ENCODE results near the gene TRPV2.
A peak's percentile ranks its signal among the peaks of the same experiment; 100 is the strongest.

Gene TRPV2

GRCh38 chr17:16407911-16408588 lies 7.3 kb upstream of the TRPV2 start:
- peak; percentile 73 to 94 for DNase-seq

GRCh38 chr17:16417399-16417798 lies 2.0 kb downstream of the TRPV2 start:
- DNase-seq = no peak

- DNase-seq = no peak
These were observed 2.7 kb downstream of the TRPV2 start for GRCh38 chr17:16417896-16418684.

GRCh38 chr17:16418685-16419068 lies 3.3 kb downstream of the TRPV2 start:
- DNase-seq = no peak

GRCh38 chr17:16419074-16419928 lies 3.9 kb downstream of the TRPV2 start:
- no peak for DNase-seq

- DNase-seq = no peak
These were observed 4.5 kb downstream of the TRPV2 start for GRCh38 chr17:16419929-16420271.

- no peak for DNase-seq
These were observed 7.0 kb downstream of the TRPV2 start for GRCh38 chr17:16422416-16422815.

GRCh38 chr17:16423226-16423872 lies 8.0 kb downstream of the TRPV2 start:
- no peak for DNase-seq

GRCh38 chr17:16425202-16425601 lies 9.8 kb downstream of the TRPV2 start:
- DNase-seq = no peak

- peak in 1 of 2 experiments; percentile 33 for DNase-seq
These were observed 10.6 kb downstream of the TRPV2 start for GRCh38 chr17:16425698-16426659.

GRCh38 chr17:16427020-16427419 lies 11.6 kb downstream of the TRPV2 start:
- no peak for DNase-seq

GRCh38 chr17:16428098-16428882 lies 12.9 kb downstream of the TRPV2 start:
- peak; percentile 80 to 85 for DNase-seq

GRCh38 chr17:16429083-16429482 lies 13.7 kb downstream of the TRPV2 start:
- no peak for DNase-seq

- DNase-seq = no peak
These were observed 15.3 kb downstream of the TRPV2 start for GRCh38 chr17:16430650-16431049.

- DNase-seq = no peak
These were observed 16.6 kb downstream of the TRPV2 start for GRCh38 chr17:16432017-16432416.

GRCh38 chr17:16433514-16433913 lies 18.1 kb downstream of the TRPV2 start:
- DNase-seq = no peak

- no peak for DNase-seq
These were observed 19.3 kb downstream of the TRPV2 start for GRCh38 chr17:16434662-16435061.

GRCh38 chr17:16435925-16436886 lies 20.8 kb downstream of the TRPV2 start:
- DNase-seq = no peak

- no peak for DNase-seq
These were observed 21.7 kb downstream of the TRPV2 start for GRCh38 chr17:16437083-16437482.

- DNase-seq = no peak
These were observed 22.8 kb downstream of the TRPV2 start for GRCh38 chr17:16438173-16438556.

Data from NCI-H524 (cell line).